Measurements from ENCODE around the gene CRIP1. TPM values are rescaled to one million over a fixed set of nuclear protein-coding genes. Genes with fewer than 3 reads are reported as not detected.

CRIP1 gene
- total and polyA plus RNA-seq, 10 of the 15 experiments (the other 5 are each of a cell fraction or from before 2014, with no cell fraction given) = 66.8 to 259 (median 154) TPM

- Histone ChIP-seq H3K4me1 (ENCODE audit: control insufficient read depth, insufficient read depth, low read length) (no peaks in the 10 kb centered on the region), H3K9ac (ENCODE audit: control insufficient read depth, insufficient read depth, low read length) (no peak overlapping the region), H3K4me3 (no peak overlapping the region), H3K36me3 (ENCODE audit: control insufficient read depth in 2 of 2, insufficient read depth in 2 of 2, low read length in 1 of 2) (peaks cover 3 to 31% of the 10 kb centered on the region in 2 experiments; a peak in 3 of 4 replicates), H4K20me1 (ENCODE audit: control insufficient read depth, insufficient read depth) (no peaks in the 10 kb centered on the region; the same call in 1 of the 2 replicates), H3K4me2 (ENCODE audit: control insufficient read depth, insufficient read depth) (no peak overlapping the region), H3K27ac (ENCODE audit: control insufficient read depth, insufficient read depth) (no peak overlapping the region), H3K79me2 (ENCODE audit: control insufficient read depth, insufficient read depth, low read length) (no peaks in the 10 kb centered on the region), H3K27me3 (replicated peaks in 1 of 2; ENCODE audit: control insufficient read depth in 2 of 2, insufficient read depth in 2 of 2, low read length in 1 of 2) (no peaks in the 10 kb centered on the region), H2AFZ (ENCODE audit: control insufficient read depth, low read depth, low read length) (no peak overlapping the region), H3K9me3 (replicated peaks; ENCODE audit: control insufficient read depth, insufficient read depth, low read length) (no peaks in the 10 kb centered on the region)
- ChIA-PET RAD21 (ENCODE audit: unreplicated experiment) (no interaction called here), SMC1A (ENCODE audit: uncharacterized antibody, unreplicated experiment) (no interaction called here), CTCF (no interaction called here), POLR2A (no interaction called here)
- TF ChIP-seq IRF4 (IDR thresholded peaks at IDR 0.05; ENCODE audit: low read depth, low read length) (no peak), ZNF207 (IDR thresholded peaks at IDR 0.05; ENCODE audit: borderline replicate concordance) (no peak), KAT2A (conservative IDR thresholded peaks at IDR 0.05; ENCODE audit: control insufficient read depth, low read depth, low read length) (no peak), KDM1A (IDR thresholded peaks at IDR 0.05; ENCODE audit: borderline replicate concordance) (no peak), BACH1 (IDR thresholded peaks at IDR 0.05; ENCODE audit: borderline replicate concordance) (no peak), RELA (IDR thresholded peaks at IDR 0.05; ENCODE audit: borderline replicate concordance, partially characterized antibody) (no peak), ZZZ3 (IDR thresholded peaks at IDR 0.05; ENCODE audit: control insufficient read depth, insufficient read length, low read depth) (no peak), ZSCAN29 (IDR thresholded peaks at IDR 0.05) (no peak), E2F8 (IDR thresholded peaks at IDR 0.05; ENCODE audit: low read depth, partially characterized antibody) (no peak), POLR2A (IDR thresholded peaks at IDR 0.05; ENCODE audit: low read depth, low read length) (no peak), SIX5 (IDR thresholded peaks at IDR 0.05; ENCODE audit: low read depth, low read length, severe bottlenecking) (no peak), NFYB (IDR thresholded peaks at IDR 0.05; ENCODE audit: insufficient read depth, low read depth, low read length) (no peak), ATF3 (IDR thresholded peaks at IDR 0.05; ENCODE audit: borderline replicate concordance, extremely low read depth, low read depth, low read length) (no peak), HCFC1 (IDR thresholded peaks at IDR 0.05; ENCODE audit: low read length) (no peak), HSF1 (IDR thresholded peaks at IDR 0.05; ENCODE audit: low read depth, low read length) (no peak), GABPA (IDR thresholded peaks at IDR 0.05; ENCODE audit: low read depth) (no peak), ZBED1 (IDR thresholded peaks at IDR 0.05; ENCODE audit: borderline replicate concordance) (no peak), RAD51 (IDR thresholded peaks at IDR 0.05) (no peak)
- intact Hi-C loops (cut with micrococcal nuclease; ENCODE audit: unreplicated experiment) = no loop called here
- DNase-seq (ENCODE audit: low read depth, low spot score) = no peak
- in situ Hi-C loops (cut with MboI) = loop anchor here (5.0 kb wide), 1 partner anchor 59 kb away; no protein-coding TSS in a partner anchor
- no TSS peak for BruUV-seq (replicated peaks)
- no peak; the same call in 2 of the 3 replicates for ATAC-seq
- WGBS (ENCODE audit: insufficient coverage, insufficient replicate concordance, low lambda C conversion rate, missing lambda C conversion rate) = 75% methylated on average over 14 of the region's 14 CpGs
- FAIRE-seq = no peak
Measured at GRCh38 chr14:105458571-105458970, 28.1 kb upstream of the CRIP1 start.

Measured in GM12878 (cell line).